Effector CD4-positive, alpha-beta T cell (primary cell): ENCODE results near the gene PCDHGA3. TPM values are rescaled to one million over a fixed set of nuclear protein-coding genes. Genes with fewer than 3 reads are reported as not detected.
A peak's percentile ranks its signal among the peaks of the same experiment; 100 is the strongest.
"Not testable (repeated sequence)": the region's sequence is repeated elsewhere in the genome, so short reads cannot be mapped to it uniquely, and the experiment has no call there.

ENCODE experiments used
- DNase-seq: peaks from one replicate; pipeline ENCODE4 v3.0.0-alpha.2; 2020
- total RNA-seq: gene quantifications from one replicate; lab custom pipeline; 2026; lab: John Stamatoyannopoulos, UW

PCDHGA3 gene
- not detected for total RNA-seq

DNA sequence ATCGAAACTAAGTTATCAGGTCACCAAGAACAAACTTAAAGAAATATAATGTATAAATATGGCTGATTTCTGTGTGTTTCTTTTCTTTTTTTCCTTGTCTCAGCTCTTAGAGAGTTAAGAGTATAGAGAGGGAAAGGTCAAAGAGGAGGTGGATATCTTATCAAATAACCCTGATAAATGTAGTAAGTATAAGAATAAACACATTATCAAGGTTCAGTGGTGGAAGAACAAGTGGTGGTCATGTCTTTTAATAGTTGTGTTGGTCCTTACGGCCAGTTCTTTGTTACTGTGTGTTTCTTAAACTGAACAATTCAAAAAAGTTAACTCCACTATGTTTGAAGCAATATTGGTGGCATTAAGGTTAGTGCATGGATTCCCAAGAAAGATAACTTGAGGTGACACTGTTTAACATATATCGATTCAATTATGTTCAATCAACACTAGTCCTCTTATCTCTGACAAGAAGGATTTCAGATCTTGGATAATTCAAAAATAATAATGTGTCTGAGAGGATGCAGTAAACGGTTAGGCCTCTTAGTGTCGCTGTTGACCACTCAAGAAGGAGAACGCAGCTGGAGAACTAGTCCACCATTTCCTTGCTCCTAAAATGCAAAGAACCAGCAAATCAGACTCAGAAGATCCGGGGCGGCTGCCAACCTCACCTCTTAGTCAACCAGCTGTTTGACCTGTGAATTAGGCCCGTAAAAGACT lies at the start of gene PCDHGA3:
PCDHGA3 (plus strand) TSS at position 588 of the 711 bp plus-strand sequence. CDS start 205 bp downstream, outside the sequence.
- DNase-seq, result no peak

DNA sequence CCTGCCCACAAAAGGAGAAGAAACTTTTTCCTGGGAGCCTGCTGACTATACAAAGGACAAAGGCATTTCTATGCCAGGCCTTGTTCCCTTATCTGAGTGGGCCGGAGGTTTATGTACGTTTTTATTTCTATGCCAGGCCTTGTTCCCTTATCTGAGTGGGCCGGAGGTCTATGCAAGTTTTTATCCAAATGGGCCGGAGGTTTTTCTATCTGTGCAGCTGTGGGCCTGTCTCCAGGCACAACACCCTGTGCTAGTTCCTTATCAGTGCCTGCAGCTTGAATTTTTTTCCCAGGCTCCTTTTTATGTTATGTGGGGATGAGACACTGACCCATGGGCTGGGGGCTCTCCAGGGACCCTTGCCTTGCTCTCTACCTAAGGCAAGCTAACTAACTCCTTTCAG lies 45.3 kb upstream of the PCDHGA3 start:
- DNase-seq, result no peak

DNA sequence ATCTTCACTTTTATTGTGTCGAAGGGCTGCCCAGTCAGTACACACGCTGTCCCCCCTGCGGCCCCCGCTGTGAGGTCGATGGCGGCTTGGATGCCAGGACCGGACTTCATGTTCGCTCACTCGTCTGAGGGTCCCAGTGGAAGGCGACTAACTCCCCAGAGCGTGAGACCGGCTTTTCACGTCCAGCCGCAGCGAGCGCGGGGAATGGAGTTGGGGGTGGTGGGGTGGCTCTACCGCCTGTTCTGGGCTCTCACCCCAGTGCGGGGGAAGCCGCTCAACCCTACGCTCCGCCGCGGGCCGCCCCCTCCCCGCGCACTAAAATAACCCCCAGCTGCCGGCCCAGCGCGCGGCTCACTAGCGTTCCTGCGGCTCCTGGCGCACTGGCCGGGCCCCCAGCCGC lies 39.9 kb upstream of the PCDHGA3 start, which contains the start of gene SLC25A2:
SLC25A2 (minus strand) TSS at position 294 of the 400 bp plus-strand sequence; CDS start at position 110, 184 bp downstream.
- no peak for DNase-seq

DNA sequence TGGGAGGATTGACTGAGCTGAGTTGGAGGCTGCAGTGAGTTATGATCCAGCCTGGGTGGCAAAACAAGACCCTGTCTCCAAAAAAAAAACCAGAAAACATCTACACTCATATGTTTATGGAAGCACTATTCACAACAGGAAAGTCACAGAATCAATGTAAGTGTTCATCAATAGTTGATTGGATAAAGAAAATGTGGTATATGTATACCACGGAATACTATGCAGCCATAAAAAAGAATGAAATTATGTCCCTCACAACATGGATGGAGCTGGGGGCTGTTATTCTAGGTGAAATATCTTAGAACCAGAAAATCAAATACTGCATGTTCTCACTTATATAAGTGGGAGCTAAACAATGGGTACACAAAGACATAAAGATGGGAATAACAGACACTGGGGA lies 37.0 kb upstream of the PCDHGA3 start:
- DNase-seq, result no peak

DNA sequence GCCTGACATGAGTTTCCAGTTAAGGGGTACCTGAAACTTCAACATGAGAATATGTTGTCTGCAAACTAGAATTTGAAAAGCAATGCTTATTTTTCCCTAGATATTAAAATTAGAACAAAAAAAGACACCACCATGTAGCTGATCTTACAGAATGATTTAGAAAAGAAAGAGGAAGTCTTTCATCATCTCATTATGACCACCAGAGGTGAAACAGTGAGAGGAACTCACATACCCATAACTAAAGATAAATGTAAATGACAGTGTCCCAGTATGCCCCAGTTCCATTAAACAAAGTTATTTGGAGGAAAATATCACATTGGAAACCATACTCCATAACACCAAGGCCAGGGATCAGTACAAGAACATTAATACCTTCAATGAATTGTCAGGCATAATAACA lies 29.9 kb upstream of the PCDHGA3 start:
- DNase-seq, result no peak

DNA sequence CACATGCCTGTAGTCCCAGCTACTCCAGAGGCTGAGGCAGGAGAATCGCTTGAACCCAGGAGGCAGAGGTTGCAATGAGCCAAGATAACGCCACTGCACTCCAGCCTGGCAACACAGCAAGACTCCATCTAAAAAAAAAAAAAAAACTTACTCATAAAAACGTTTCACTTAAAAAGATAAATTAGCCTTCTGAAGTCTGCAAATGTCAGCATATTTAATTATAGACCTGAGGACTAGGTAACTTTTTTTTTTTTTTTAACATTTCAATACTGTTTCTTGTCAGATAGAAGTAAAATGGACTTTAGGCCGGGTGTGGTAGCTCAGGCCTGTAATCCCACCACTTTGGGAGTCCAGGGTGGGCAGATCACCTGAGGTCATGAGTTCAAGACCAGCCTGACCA lies 26.7 kb upstream of the PCDHGA3 start:
- DNase-seq, result not testable (repeated sequence)

DNA sequence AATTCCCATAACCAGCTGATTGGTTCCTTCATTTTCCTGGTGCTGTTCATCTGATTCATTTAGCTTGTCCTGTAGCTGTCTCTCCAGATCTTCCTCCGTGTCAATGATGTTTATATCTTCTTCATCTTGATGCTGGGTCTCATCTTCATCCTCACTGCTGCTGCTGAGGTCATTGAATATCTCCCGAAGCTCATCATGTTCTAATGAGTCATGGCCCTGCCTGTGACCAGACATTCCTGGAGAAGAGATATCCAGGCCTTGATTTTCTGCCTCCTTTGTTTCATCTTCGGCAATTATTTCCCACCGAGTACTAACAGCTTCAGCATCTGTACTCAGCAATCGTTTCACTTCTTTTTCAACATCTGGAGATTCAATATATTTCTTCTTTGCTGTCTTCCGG lies 24.4 kb upstream of the PCDHGA3 start:
- DNase-seq, result no peak

DNA sequence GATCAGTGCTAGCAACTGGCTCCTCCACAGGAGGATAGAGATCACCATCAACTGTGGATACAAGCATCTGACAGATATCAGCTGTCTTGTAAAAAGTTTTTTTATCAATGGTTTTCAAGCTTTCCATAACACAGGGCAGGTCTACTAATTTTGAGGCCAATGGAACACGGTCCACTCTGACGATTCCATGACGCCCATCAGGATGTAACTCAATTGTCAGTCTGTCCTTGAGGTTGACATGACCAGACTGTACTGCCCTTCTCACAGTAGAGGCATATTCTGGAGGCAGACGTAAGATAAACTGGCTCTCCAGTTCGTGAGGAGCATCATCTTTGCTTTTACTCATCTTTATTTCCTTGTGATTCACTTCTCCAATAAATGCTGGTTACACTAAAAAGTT lies 23.9 kb upstream of the PCDHGA3 start:
- DNase-seq, result no peak

DNA sequence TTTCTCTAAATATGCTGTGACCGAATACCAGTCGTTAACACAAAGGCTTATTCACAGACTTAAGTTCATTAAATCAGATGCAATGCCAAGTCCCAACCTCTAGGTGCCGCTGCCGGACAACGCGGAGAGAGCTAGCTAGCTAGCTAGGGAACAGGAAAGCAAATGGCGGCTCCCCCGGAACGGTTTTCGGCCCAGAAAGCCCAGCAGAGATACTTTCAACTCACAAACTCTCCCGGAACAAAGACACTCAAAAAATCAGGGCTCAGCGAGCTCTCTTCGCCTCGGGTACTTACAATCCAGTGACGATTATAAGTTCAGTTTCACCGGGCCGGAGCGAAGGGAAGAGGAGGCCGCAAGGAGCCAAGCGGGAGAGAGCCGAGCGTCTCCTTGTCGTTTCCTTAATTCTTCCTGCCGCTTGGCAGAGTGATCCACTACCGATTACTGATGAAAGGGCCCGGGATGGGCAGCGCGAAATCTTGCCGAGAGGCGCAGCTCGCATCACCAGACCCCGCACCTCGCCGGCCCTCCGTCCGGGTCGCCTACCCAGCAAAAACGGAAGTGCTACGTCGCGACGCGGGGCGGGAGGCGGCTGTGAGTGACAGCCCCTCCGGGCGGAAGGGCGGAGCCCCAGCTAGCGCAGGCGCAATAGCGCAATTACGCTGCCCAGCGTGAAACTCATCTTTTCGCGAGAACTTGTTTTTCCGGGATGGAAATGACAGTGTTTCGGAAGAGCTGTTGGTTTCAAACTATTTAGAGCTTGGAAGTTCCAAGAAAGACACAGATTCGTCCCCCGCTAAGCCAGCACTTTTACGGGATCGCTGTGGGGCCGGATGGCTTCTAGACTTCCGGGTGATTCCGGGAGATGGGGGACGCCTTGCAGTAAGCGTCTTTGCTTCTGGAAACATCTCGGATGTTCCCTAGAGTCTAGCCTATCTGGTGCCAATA lies 23.1 kb upstream of the PCDHGA3 start, which contains the start of gene TAF7:
TAF7 (minus strand) TSS at position 560 of the 945 bp plus-strand sequence. CDS start 740 bp downstream, outside the sequence.
- DNase-seq, result peak; percentile 86

DNA sequence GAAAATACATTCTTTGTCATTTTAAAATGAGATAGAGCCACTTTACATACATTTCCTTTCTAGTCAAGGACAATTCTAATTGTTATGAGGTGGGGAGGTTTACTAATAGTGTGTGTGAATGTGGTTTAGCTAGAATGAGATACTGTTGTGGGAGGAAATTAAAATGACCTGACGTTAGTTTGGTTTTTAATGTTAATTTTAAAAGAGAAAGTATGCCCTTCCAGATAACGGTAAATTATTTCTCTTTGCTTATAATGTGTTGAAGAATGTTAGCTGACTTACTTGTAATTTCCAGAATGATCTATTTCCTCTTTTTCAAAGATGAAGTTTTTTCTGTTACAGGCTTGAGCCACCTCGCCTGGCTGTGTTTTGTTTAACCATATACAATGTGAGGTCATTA lies 21.4 kb upstream of the PCDHGA3 start:
- no peak for DNase-seq

DNA sequence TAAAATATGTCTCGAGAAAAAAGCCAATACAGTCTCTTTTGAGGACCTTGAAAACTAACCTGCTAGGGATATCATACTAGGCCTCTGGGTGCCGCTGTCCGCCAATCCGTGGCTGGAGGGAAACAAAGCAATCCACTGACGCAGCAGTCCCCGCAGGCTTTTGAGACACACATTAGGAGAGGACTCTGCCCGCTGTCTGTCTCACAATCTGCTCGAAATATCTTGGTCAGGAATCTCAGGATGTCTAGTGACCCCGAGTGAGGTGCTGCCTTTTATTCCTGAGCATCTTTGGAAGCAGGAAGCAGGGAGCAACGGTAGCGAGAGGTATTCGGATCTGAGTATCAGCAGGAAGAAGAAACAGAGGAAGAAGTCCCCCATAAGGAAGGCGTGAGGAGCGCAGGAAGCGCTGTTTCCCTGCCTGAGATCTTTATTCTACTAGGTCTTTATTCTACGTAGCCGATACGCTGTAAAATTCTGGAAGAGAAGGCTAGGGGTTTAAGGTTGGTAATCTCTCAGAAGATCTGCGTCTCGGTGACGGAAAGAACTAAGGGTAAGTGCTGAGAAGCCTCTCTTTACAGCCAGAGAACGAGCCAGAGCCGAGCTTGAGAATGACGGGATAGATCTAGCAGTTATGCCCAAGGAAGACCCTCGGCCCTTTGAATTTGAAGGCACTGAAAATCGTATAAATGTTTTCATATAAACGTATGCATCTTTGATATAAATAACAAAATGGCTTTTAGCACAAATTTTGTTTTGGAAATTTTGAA lies 17.4 kb upstream of the PCDHGA3 start:
- peak; percentile 61 for DNase-seq

DNA sequence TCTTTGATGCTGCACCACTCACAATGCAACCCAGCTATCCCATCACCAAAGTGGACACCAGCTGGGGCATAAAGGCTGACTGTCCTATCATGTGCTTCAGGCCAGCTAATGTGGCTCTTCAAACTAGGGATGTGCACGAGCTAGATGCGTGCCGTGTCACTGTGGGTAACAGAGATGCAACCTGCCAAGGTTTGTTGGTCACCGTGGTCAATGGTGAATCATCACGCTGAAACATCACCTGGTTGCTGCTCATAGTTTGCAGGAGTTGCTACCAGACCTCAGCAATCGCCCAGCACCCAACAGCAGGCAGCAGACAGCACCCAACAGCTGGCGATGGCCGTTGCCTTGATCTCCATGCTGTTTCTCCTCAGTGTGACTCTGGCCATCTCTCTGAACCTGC lies 15.4 kb upstream of the PCDHGA3 start:
- no peak for DNase-seq

DNA sequence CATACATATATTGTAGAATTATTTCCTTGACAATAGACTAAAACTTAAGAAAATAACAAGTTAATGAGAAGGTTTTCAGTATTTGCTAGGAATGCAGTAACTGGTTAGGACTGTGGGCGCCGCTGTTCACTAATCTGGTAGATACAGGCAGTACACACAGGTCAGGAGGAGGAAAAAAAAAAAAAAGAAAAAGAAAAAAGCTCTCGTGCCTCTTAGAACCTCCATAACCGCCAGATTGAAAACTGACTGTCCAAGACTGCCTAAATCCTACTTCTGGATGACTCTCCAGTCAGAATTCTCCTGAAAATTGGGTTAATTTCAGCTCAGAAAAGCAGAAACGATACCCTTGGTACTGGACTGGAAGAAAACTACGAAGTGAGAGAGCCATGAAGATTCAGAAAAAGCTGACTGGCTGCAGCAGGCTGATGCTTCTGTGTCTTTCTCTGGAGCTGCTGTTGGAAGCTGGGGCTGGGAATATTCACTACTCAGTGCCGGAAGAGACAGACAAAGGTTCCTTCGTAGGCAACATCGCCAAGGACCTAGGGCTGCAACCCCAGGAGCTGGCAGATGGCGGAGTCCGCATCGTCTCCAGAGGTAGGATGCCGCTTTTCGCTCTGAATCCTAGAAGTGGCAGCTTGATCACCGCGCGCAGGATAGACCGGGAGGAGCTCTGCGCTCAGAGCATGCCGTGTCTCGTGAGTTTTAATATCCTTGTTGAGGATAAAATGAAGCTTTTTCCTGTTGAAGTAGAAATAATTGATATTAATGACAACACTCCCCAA lies 13.1 kb upstream of the PCDHGA3 start, which contains the start of gene PCDHGA1:
PCDHGA1 (plus strand) TSS at position 216 of the 782 bp plus-strand sequence.
- DNase-seq, result no peak

DNA sequence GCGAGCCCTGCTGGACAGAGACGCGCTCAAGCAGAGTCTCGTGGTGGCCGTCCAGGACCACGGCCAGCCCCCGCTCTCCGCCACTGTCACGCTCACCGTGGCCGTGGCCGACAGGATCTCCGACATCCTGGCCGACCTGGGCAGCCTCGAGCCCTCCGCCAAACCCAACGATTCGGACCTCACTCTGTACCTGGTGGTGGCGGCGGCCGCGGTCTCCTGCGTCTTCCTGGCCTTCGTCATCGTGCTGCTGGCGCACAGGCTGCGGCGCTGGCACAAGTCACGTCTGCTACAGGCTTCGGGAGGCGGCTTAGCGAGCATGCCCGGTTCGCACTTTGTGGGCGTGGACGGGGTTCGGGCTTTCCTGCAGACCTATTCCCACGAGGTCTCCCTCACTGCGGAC lies 11.1 kb upstream of the PCDHGA3 start:
- not testable (repeated sequence) for DNase-seq

DNA sequence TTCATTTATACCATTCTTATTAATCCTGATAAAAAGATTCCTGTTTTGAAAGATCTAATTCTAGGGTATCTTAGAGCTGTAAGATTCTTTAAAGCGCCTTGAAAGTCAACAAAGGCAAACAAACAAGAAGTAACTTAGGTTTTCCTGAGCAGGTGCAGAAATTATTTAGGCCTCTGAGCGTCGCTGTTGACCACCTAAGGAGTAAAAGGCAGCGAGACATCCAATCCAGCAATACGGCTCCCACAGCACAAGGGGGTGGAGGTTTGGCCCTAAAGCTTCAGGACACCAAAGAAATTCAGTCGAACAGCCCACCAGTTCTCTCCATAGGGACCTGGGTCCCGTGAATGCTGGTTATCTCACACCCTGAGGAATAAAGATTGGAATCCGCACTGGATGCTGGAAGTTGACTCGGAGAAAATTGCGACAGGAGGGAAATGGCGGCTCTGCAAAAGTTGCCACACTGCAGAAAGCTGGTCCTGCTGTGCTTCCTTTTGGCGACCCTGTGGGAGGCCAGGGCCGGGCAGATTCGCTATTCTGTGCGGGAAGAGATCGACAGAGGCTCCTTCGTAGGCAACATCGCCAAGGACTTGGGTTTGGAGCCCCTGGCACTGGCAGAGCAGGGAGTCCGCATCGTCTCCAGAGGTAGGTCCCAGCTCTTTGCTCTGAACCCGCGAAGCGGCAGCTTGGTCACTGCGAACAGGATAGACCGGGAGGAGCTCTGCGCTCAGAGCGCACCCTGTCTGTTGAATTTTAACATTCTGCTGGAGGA lies 4.9 kb upstream of the PCDHGA3 start, which contains the start of gene PCDHGA2:
PCDHGA2 (plus strand) TSS at position 223 of the 769 bp plus-strand sequence.
- no peak for DNase-seq

DNA sequence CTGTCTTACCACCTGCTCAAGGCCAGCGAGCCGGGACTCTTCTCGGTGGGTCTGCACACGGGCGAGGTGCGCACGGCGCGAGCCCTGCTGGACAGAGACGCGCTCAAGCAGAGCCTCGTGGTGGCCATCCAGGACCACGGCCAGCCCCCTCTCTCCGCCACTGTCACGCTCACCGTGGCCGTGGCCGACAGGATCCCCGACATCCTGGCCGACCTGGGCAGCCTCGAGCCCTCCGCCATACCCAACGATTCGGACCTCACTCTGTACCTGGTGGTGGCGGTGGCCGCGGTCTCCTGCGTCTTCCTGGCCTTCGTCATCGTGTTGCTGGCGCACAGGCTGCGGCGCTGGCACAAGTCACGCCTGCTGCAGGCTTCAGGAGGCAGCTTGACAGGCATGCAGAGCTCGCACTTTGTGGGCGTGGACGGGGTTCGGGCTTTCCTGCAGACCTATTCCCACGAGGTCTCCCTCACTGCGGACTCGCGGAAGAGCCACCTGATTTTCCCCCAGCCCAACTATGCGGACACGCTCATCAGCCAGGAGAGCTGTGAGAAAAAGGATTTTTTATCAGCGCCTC lies 2.8 kb upstream of the PCDHGA3 start:
- DNase-seq, result not testable (repeated sequence)

DNA sequence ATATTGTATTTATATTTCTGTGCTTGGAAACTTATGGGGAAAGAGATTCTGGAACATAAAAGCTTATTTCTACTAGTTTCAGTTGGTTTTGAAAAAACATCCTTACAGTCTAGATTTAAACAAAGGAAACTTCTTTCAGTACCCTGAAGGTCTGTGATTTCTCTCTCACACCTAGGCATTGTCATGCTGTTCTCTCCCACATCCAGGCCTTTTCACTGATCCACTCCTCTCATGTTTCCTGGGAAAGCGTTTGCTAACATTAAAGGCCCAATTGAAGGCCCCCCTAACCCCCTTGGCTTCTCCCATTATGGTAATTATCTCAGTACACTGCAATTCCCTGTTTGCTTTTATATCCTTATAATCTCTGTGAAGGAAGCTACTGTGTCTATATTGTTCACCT lies 856 bp upstream of the PCDHGA3 start:
- DNase-seq, result no peak

DNA sequence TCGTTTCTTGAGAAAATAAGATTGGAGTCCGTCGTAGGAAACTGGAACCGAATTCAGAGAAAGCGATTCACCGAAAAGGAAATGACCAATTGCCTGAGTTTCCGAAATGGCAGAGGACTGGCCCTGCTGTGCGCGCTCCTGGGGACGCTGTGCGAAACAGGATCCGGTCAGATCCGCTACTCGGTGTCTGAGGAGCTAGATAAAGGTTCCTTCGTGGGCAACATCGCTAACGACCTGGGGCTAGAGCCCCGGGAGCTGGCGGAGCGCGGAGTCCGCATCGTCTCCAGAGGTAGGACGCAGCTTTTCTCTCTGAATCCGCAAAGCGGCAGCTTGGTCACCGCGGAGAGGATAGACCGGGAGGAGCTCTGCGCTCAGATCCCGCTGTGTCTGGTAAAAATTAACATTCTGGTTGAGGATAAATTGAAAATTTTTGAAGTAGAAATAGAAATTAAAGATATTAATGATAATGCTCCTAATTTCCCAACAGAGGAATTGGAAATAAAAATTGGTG lies 379 bp downstream of the PCDHGA3 start:
- DNase-seq, result no peak

DNA sequence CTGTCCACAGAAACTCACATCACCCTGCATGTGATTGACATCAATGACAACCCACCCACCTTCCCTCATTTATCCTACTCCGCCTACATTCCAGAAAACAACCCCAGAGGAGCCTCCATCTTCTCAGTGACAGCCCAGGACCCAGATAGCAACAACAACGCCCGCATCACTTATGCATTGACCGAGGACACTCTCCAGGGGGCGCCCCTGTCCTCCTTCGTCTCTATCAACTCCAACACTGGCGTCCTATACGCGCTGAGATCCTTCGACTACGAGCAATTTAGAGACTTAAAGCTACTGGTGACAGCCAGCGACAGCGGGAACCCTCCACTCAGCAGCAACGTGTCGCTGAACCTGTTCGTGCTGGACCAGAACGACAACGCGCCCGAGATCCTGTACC lies 1.7 kb downstream of the PCDHGA3 start:
- no peak for DNase-seq

DNA sequence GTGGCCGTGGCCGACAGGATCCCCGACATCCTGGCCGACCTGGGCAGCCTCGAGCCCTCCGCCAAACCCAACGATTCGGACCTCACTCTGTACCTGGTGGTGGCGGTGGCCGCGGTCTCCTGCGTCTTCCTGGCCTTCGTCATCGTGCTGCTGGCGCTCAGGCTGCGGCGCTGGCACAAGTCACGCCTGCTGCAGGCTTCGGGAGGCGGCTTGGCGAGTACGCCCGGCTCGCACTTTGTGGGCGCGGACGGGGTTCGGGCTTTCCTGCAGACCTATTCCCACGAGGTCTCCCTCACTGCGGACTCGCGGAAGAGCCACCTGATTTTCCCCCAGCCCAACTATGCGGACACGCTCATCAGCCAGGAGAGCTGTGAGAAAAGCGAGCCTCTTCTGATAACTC lies 2.4 kb downstream of the PCDHGA3 start:
- not testable (repeated sequence) for DNase-seq
